GM12878 (cell line): ENCODE results near the gene CBARP. TPM values are rescaled to one million over a fixed set of nuclear protein-coding genes. Genes with fewer than 3 reads are reported as not detected.

Experiments used
- ATAC-seq: fragments of 200-7000 bp; cut with Tn5 transposase; 3 replicates; pipeline ENCODE4 v1.9.1; 2020; ENCODE audit warnings: mild to moderate bottlenecking, moderate library complexity
- BruUV-seq: library from RNA; stranded (reverse); fragments of 400-500 nt; replicated peaks from 2 replicates; lab custom pipeline; 2021; lab: Mats Ljungman, UMichigan
- CTCF ChIA-PET: fragments of 300-600 bp; sonication (Branson Sonifier 250); formaldehyde crosslinking; extraction: SDS; loops from one replicate; lab custom pipeline; 2021; ENCODE audit warnings: inconsistent platforms; lab: Yijun Ruan, JAX
- POLR2A ChIA-PET: fragments of 350-600 bp; formaldehyde crosslinking; extraction: SDS; loops from one replicate; lab custom pipeline; 2021; ENCODE audit warnings: inconsistent platforms; lab: Charles Lee
- RAD21 ChIA-PET: fragments of 300-600 bp; sonication (Branson Sonifier 250); formaldehyde crosslinking; loops from one replicate; lab custom pipeline; 2023; ENCODE audit warnings: antibody characterized with exemption; ENCODE audit not compliant: unreplicated experiment; lab: Charles Lee
- SMC1A ChIA-PET: fragments of 300-600 bp; sonication (Branson Sonifier 250); formaldehyde crosslinking; loops from one replicate; lab custom pipeline; 2023; ENCODE audit not compliant: unreplicated experiment, uncharacterized antibody; lab: Charles Lee
- DNase-seq: peaks from one replicate; pipeline ENCODE4 v3.0.0-alpha.2; 2011; ENCODE audit warnings: low read depth, low spot score
- FAIRE-seq: peaks from 3 replicates; lab custom pipeline; 2011; peaks lifted over from hg19 to GRCh38; lab: Jason Lieb, UNC
- H2AFZ ChIP-seq: 2 replicates; pipeline ENCODE4 v1.6.0; 2011; ENCODE audit warnings: low read depth, low read length, control low read depth; ENCODE audit not compliant: control insufficient read depth
- H3K27ac ChIP-seq: 2 replicates; pipeline ENCODE4 v1.5.1; 2011; ENCODE audit warnings: control low read depth; ENCODE audit not compliant: control insufficient read depth, insufficient read depth
- H3K27me3 ChIP-seq, 2 experiments: replicated peaks in 1 of 2; 2 replicates each; pipeline versions ENCODE4 v1.6.0 to v1.6.1; 2011; ENCODE audit warnings: low read length in 1 of 2; ENCODE audit not compliant: control insufficient read depth in 2 of 2, insufficient read depth in 2 of 2
- H3K36me3 ChIP-seq, 2 experiments: 2 replicates each; pipeline ENCODE4 v1.5.1; 2011; ENCODE audit warnings: low read length in 1 of 2; ENCODE audit not compliant: control insufficient read depth in 2 of 2, insufficient read depth in 2 of 2
- H3K4me1 ChIP-seq: 2 replicates; pipeline ENCODE4 v1.6.1; 2011; ENCODE audit warnings: mild to moderate bottlenecking, low read length, moderate library complexity, mixed read lengths; ENCODE audit not compliant: control insufficient read depth, insufficient read depth
- H3K4me2 ChIP-seq: 2 replicates; pipeline ENCODE4 v1.6.0; 2011; ENCODE audit warnings: control low read depth; ENCODE audit not compliant: control insufficient read depth, insufficient read depth
- H3K4me3 ChIP-seq: fragments of 200-600 bp; sonication (generic); 2 replicates; pipeline ENCODE4 v1.5.1; 2016
- H3K79me2 ChIP-seq: 2 replicates; pipeline ENCODE4 v1.6.0; 2011; ENCODE audit warnings: low read length; ENCODE audit not compliant: control insufficient read depth, insufficient read depth
- H3K9ac ChIP-seq: 2 replicates; pipeline ENCODE4 v1.8.0; 2011; ENCODE audit warnings: low read length, control low read depth, mixed read lengths; ENCODE audit not compliant: control insufficient read depth, insufficient read depth
- H3K9me3 ChIP-seq: replicated peaks from 3 replicates; pipeline ENCODE4 v1.5.1; 2011; ENCODE audit warnings: mild to moderate bottlenecking, low read length; ENCODE audit not compliant: control insufficient read depth, insufficient read depth
- H4K20me1 ChIP-seq: 2 replicates; pipeline ENCODE4 v1.6.0; 2011; ENCODE audit not compliant: control insufficient read depth, insufficient read depth
- ATF7 ChIP-seq: fragments of 450-650 bp; IDR thresholded peaks from 2 replicates; pipeline ENCODE4 v1.6.1; 2016; ENCODE audit warnings: low read depth, mild to moderate bottlenecking
- CEBPB ChIP-seq, 2 experiments: fragments of 150-350 bp in 1 of 2; IDR thresholded peaks; 2 replicates each; pipeline ENCODE4 v1.6.1; 2012 to 2014; ENCODE audit warnings: low read depth in 2 of 2, low read length in 2 of 2, borderline replicate concordance in 1 of 2, inconsistent platforms in 1 of 2
- CEBPZ ChIP-seq: fragments of 150-350 bp; IDR thresholded peaks from 2 replicates; pipeline ENCODE4 v1.6.1; 2016; ENCODE audit warnings: low read depth, low read length
- CHD4 ChIP-seq: fragments of 200-600 bp; sonication (generic); IDR thresholded peaks from 2 replicates; pipeline ENCODE4 v1.6.1; 2016; ENCODE audit warnings: mild to moderate bottlenecking
- HDGF ChIP-seq: fragments of 450-650 bp; IDR thresholded peaks from 2 replicates; pipeline ENCODE4 v1.6.1; 2016; ENCODE audit warnings: antibody characterized with exemption
- IRF3 ChIP-seq: fragments of 450-650 bp; IDR thresholded peaks from 2 replicates; pipeline ENCODE4 v1.6.1; 2014; ENCODE audit warnings: mild to moderate bottlenecking
- JUND ChIP-seq: IDR thresholded peaks from 2 replicates; pipeline ENCODE4 v1.6.1; 2012; ENCODE audit warnings: low read depth, mild to moderate bottlenecking, low read length, improper control_type of control experiment, moderate library complexity
- NR2C1 ChIP-seq: fragments of 450-650 bp; IDR thresholded peaks from 2 replicates; pipeline ENCODE4 v1.6.1; 2017; ENCODE audit warnings: antibody characterized with exemption, mild to moderate bottlenecking, moderate library complexity
- SMAD1 ChIP-seq: fragments of 450-650 bp; IDR thresholded peaks from 2 replicates; pipeline ENCODE4 v1.6.1; 2018; ENCODE audit warnings: mild to moderate bottlenecking, low read depth; ENCODE audit not compliant: partially characterized antibody
- SREBF2 ChIP-seq: IDR thresholded peaks from 2 replicates; pipeline ENCODE4 v1.6.1; 2012; ENCODE audit warnings: mild to moderate bottlenecking, low read length
- SUZ12 ChIP-seq: fragments of 200-600 bp; sonication (generic); IDR thresholded peaks from one replicate; pipeline ENCODE4 v1.6.1; 2018; ENCODE audit warnings: antibody characterized with exemption, mild to moderate bottlenecking; ENCODE audit not compliant: unreplicated experiment
- ZBTB33 ChIP-seq: fragments of 450-650 bp; IDR thresholded peaks from 2 replicates; pipeline ENCODE4 v1.6.1; 2017; ENCODE audit warnings: mild to moderate bottlenecking
- ZBTB40 ChIP-seq: fragments of 450-650 bp; IDR thresholded peaks from 2 replicates; pipeline ENCODE4 v1.6.1; 2016; ENCODE audit warnings: mild to moderate bottlenecking, moderate library complexity, borderline replicate concordance
- WGBS: methylation state at CpG from one replicate; pipeline ENCODE4 v1.1.6; 2016; ENCODE audit warnings: low lambda C conversion rate; ENCODE audit not compliant: insufficient replicate concordance, insufficient coverage; ENCODE audit errors: missing lambda C conversion rate; 5-methylcytosine and 5-hydroxymethylcytosine counted together
- in situ Hi-C: fragments of 300-500 bp; cut with MboI; formaldehyde crosslinking; loops from 9 replicates; pipeline ENCODE4 v1.14.3; 2018; ENCODE audit warnings: mixed read lengths
- intact Hi-C: fragments of 100-400 bp; cut with micrococcal nuclease; formaldehyde crosslinking; loops from one replicate; pipeline ENCODE4 v1.14.2; 2022; ENCODE audit not compliant: unreplicated experiment
- polyA plus RNA-seq, 11 experiments: library from polyadenylated mRNA; depleted of rRNA in 4 of 11; unstranded in 6 of 11; stranded (reverse) in 5 of 11; fragments of >200 nt; fragmentation: Nextera tagmentation in 4 of 11; fragmentation: Illumina TruSeq in 1 of 11; extraction: Ambion mirVana in 4 of 11; extraction: Trizol in 1 of 11; gene quantifications; 1 replicate in 1 of 11; 2 replicates in 10 of 11; pipeline versions ENCODE4 v1.2.1 to v1.2.3, GENCODE V29; 2011 to 2016; ENCODE audit warnings: inconsistent platforms in 2 of 11, missing spikeins in 2 of 11, low read depth in 1 of 11
- total RNA-seq, 4 experiments: library from RNA; depleted of rRNA in 3 of 4; stranded (reverse); fragments of >200 nt in 3 of 4; fragmentation: Illumina TruSeq in 1 of 4; extraction: Trizol in 1 of 4; gene quantifications; 2 replicates each; pipeline versions ENCODE4 v1.2.1 to v1.2.3, GENCODE V29; 2013 to 2021

CBARP gene
- total and polyA plus RNA-seq, 10 of the 15 experiments (the other 5 are each of a cell fraction or from before 2014, with no cell fraction given) = 0.04 to 0.59 (median 0.18) TPM; not detected in 3

GRCh38 chr19:1274852-1275259 lies 37.1 kb upstream of the CBARP start:
- Histone ChIP-seq H3K27me3 (no peaks in the 10 kb centered on the region), H3K9me3 (no peaks in the 10 kb centered on the region), H3K79me2 (peaks cover 63% of the 10 kb centered on the region), H2AFZ (peak overlapping the region; percentile 11; the same call in 1 of the 2 replicates), H3K4me3 (peak overlapping the region; percentile 85; the same call in 1 of the 2 replicates), H3K27ac (peak overlapping the region; percentile 97), H4K20me1 (no peaks in the 10 kb centered on the region; the same call in 1 of the 2 replicates), H3K4me2 (peak overlapping the region; percentile 85), H3K4me1 (peaks cover 26% of the 10 kb centered on the region), H3K9ac (peak overlapping the region; percentile 96; the same call in 1 of the 2 replicates), H3K36me3 (peaks cover 41 to 49% of the 10 kb centered on the region in 2 experiments)
- intact Hi-C loops = no loop called here
- ChIA-PET RAD21 (interaction anchor here (1.0 to 3.9 kb wide), 3 partner anchors 9 to 98 kb away, joined by 5 to 29 read pairs (median 5); no protein-coding TSS in a partner anchor), POLR2A (interaction anchor here (0.6 to 1.2 kb wide), 5 partner anchors 8 to 962 kb away, joined by 3 to 7 read pairs (median 6); no protein-coding TSS in a partner anchor), CTCF (interaction anchor here (1.0 to 1.5 kb wide), 3 partner anchors 8 to 162 kb away, joined by 3 to 8 read pairs (median 6); no protein-coding TSS in a partner anchor), SMC1A (interaction anchor here (1.0 kb wide), 1 partner anchor 30 kb away, joined by 5 read pairs; no protein-coding TSS in a partner anchor)
- BruUV-seq = no TSS peak
- WGBS = 32% methylated on average over 32 of the region's 44 CpGs
- ATAC-seq (no peak), DNase-seq (no peak), FAIRE-seq (no peak)
- in situ Hi-C loops = loop anchor here (5.0 kb wide), 1 partner anchor 97 kb away; no protein-coding TSS in a partner anchor
- TF ChIP-seq NR2C1 (no peak), CHD4 (no peak), CEBPZ (no peak), ZBTB40 (no peak), JUND (no peak), ATF7 (no peak), SREBF2 (no peak), SUZ12 (no peak), SMAD1 (no peak), ZBTB33 (peak; percentile 60; the same call in 1 of the 2 replicates), CEBPB (IDR thresholded peaks at IDR 0.05; ENCODE audit: borderline replicate concordance in 1 of 2, low read depth in 2 of 2, low read length in 2 of 2) (no peak), HDGF (0 out of 2 replicates have a peak, but pooled peaks have one; percentile 64), IRF3 (no peak)
